SK-N-MC (cell line): ENCODE measurements around the gene ANKRD26.

Experiments used
- EZH2 ChIP-seq: fragments of 200-600 bp; sonication (generic); IDR thresholded peaks from one replicate; pipeline ENCODE4 v1.6.1; 2017; ENCODE audit warnings: antibody characterized with exemption
- POLR2AphosphoS5 ChIP-seq: IDR thresholded peaks from 2 replicates; pipeline ENCODE4 v1.6.1; 2012; ENCODE audit warnings: mild to moderate bottlenecking, low read depth, low read length, borderline replicate concordance

GRCh38 chr10:27052656-27053055 lies 47.6 kb downstream of the ANKRD26 start:
- TF ChIP-seq EZH2: no peak
- TF ChIP-seq POLR2AphosphoS5: no peak
